HepG2 (cell line): ENCODE results near the gene MAVS. TPM values are rescaled to one million over a fixed set of nuclear protein-coding genes. Genes with fewer than 3 reads are reported as not detected.

ENCODE experiments used
- CERS6 ChIP-seq: sonication (generic); formaldehyde crosslinking; IDR thresholded peaks from 2 replicates; pipeline ENCODE4 v1.5.0; 2020; ENCODE audit warnings: missing genetic modification reagents
- CREBL2 ChIP-seq: sonication (generic); formaldehyde crosslinking; IDR thresholded peaks from 2 replicates; pipeline ENCODE4 v1.8.1; 2023; ENCODE audit warnings: missing genetic modification reagents, mild to moderate bottlenecking, borderline replicate concordance
- GLMP ChIP-seq: sonication (generic); formaldehyde crosslinking; IDR thresholded peaks from 2 replicates; pipeline ENCODE4 v1.9.0; 2021; ENCODE audit warnings: missing genetic modification reagents, mild to moderate bottlenecking, borderline replicate concordance
- IRF2 ChIP-seq: IDR thresholded peaks from 2 replicates; pipeline ENCODE4 v1.6.1; 2018; ENCODE audit warnings: missing genetic modification reagents, missing compliant biosample characterization
- KMT2A ChIP-seq: sonication (generic); formaldehyde crosslinking; IDR thresholded peaks from 2 replicates; pipeline ENCODE4 v1.4.0; 2020; ENCODE audit warnings: missing genetic modification reagents
- LBX2 ChIP-seq: sonication (generic); formaldehyde crosslinking; IDR thresholded peaks from 2 replicates; pipeline ENCODE4 v1.5.0; 2020; ENCODE audit warnings: missing genetic modification reagents, mild to moderate bottlenecking, borderline replicate concordance
- MEIS1 ChIP-seq: sonication (generic); formaldehyde crosslinking; IDR thresholded peaks from 2 replicates; pipeline ENCODE4 v1.9.0; 2021; ENCODE audit warnings: mild to moderate bottlenecking, missing genetic modification reagents, moderate library complexity, borderline replicate concordance
- NFYB ChIP-seq: sonication (generic); formaldehyde crosslinking; IDR thresholded peaks from 2 replicates; pipeline ENCODE4 v1.4.0; 2020; ENCODE audit warnings: missing genetic modification reagents
- PCBP1 ChIP-seq: fragments of 200-400 bp; formaldehyde crosslinking; IDR thresholded peaks from 2 replicates; pipeline ENCODE4 v1.6.1; 2017; ENCODE audit warnings: mild to moderate bottlenecking, low read depth, low read length, borderline replicate concordance
- PITX1 ChIP-seq: sonication (generic); formaldehyde crosslinking; IDR thresholded peaks from 2 replicates; pipeline ENCODE4 v1.5.1; 2020; ENCODE audit warnings: mild to moderate bottlenecking, missing genetic modification reagents
- REXO4 ChIP-seq: sonication (generic); formaldehyde crosslinking; IDR thresholded peaks from 2 replicates; pipeline ENCODE4 v1.8.0; 2022; ENCODE audit warnings: missing genetic modification reagents, mild to moderate bottlenecking, borderline replicate concordance
- TRAFD1 ChIP-seq: sonication (generic); formaldehyde crosslinking; IDR thresholded peaks from 2 replicates; pipeline ENCODE4 v1.5.1; 2020; ENCODE audit warnings: missing genetic modification reagents, mild to moderate bottlenecking, borderline replicate concordance
- ZNF138 ChIP-seq: sonication (generic); formaldehyde crosslinking; IDR thresholded peaks from 2 replicates; pipeline ENCODE4 v1.5.0; 2020; ENCODE audit warnings: mild to moderate bottlenecking, low read depth, missing genetic modification reagents
- ZNF205 ChIP-seq: IDR thresholded peaks from 2 replicates; pipeline ENCODE4 v1.6.1; 2018; ENCODE audit warnings: missing biosample characterization, missing genetic modification reagents
- ZNF230 ChIP-seq: sonication (generic); formaldehyde crosslinking; IDR thresholded peaks from 2 replicates; pipeline ENCODE4 v1.4.0; 2020; ENCODE audit warnings: mild to moderate bottlenecking, missing genetic modification reagents
- ZNF337 ChIP-seq: sonication (generic); formaldehyde crosslinking; IDR thresholded peaks from 2 replicates; pipeline ENCODE4 v1.5.1; 2020; ENCODE audit warnings: missing genetic modification reagents, low read depth, mild to moderate bottlenecking, borderline replicate concordance
- ZNF354B ChIP-seq: sonication (generic); formaldehyde crosslinking; IDR thresholded peaks from 2 replicates; pipeline ENCODE4 v1.8.0; 2022; ENCODE audit warnings: mild to moderate bottlenecking, missing genetic modification reagents
- ZNF513 ChIP-seq: sonication (generic); formaldehyde crosslinking; conservative IDR thresholded peaks from 2 replicates; pipeline ENCODE4 v1.5.0; 2020; ENCODE audit warnings: missing genetic modification reagents
- ZNF597 ChIP-seq: sonication (generic); formaldehyde crosslinking; IDR thresholded peaks from 2 replicates; pipeline ENCODE4 v1.5.0; 2020; ENCODE audit warnings: missing genetic modification reagents
- ZNF720 ChIP-seq: sonication (generic); formaldehyde crosslinking; IDR thresholded peaks from 2 replicates; pipeline ENCODE4 v1.4.0; 2020; ENCODE audit warnings: missing genetic modification reagents
- ZSCAN21 ChIP-seq: sonication (generic); formaldehyde crosslinking; IDR thresholded peaks from 2 replicates; pipeline ENCODE4 v1.8.0; 2022; ENCODE audit warnings: mild to moderate bottlenecking, missing genetic modification reagents, moderate library complexity, borderline replicate concordance
- polyA plus RNA-seq, 8 experiments: library from polyadenylated mRNA; depleted of rRNA in 3 of 8; stranded (reverse) in 7 of 8; unstranded in 1 of 8; fragments of >200 nt; fragmentation: Illumina TruSeq in 4 of 8; extraction: Trizol in 4 of 8; gene quantifications; 2 replicates each; pipeline versions ENCODE4 v1.2.1 to v1.2.3, GENCODE V29; 2011 to 2016; ENCODE audit warnings: low read depth in 4 of 8, missing spikeins in 1 of 8, mixed read lengths in 1 of 8; ENCODE audit not compliant: insufficient read depth in 1 of 8
- total RNA-seq, 5 experiments: library from RNA; depleted of rRNA; stranded (reverse); fragments of >200 nt; fragmentation: Illumina TruSeq; extraction: Trizol; gene quantifications; 2 replicates each; pipeline ENCODE4 v1.2.3, GENCODE V29; 2016; ENCODE audit warnings: low read depth in 1 of 5

Gene MAVS
- total and polyA plus RNA-seq, 2 of the 13 experiments (the other 11 are each of a cell fraction or from before 2014, with no cell fraction given) = 27.3 to 36.6 TPM

GRCh38 chr20:3888622-3889488 lies 42.2 kb downstream of the MAVS start, which contains the start of gene PANK2 (continued):
- TF ChIP-seq ZNF138 (CRISPR knock-in tag) = peak; percentile 33; the same call in 1 of the 2 replicates
- TF ChIP-seq ZNF720 = no peak
- peak; percentile 95 for TF ChIP-seq PITX1 (CRISPR knock-in tag)
- no peak for TF ChIP-seq LBX2 (CRISPR knock-in tag)
- TF ChIP-seq PCBP1 = peak; percentile 99
- TF ChIP-seq NFYB (CRISPR knock-in tag) = peak; percentile 100
- peak; percentile 55; the same call in 1 of the 2 replicates for TF ChIP-seq ZNF205 (CRISPR knock-in tag)
- peak; percentile 68; the same call in 1 of the 2 replicates for TF ChIP-seq ZNF230 (CRISPR knock-in tag)
- TF ChIP-seq ZSCAN21 (CRISPR knock-in tag) = peak; percentile 79; the same call in 1 of the 2 replicates
- no peak for TF ChIP-seq TRAFD1
- TF ChIP-seq REXO4 (CRISPR knock-in tag) = no peak
- TF ChIP-seq CERS6 (CRISPR knock-in tag) = no peak
- TF ChIP-seq GLMP = no peak
- no peak for TF ChIP-seq ZNF354B
- peak; percentile 91 for TF ChIP-seq IRF2 (CRISPR knock-in tag)
- 0 out of 2 replicates have a peak, but pooled peaks have one; percentile 16 for TF ChIP-seq ZNF513 (CRISPR knock-in tag)
- no peak for TF ChIP-seq ZNF597 (CRISPR knock-in tag)
- TF ChIP-seq MEIS1 = peak; percentile 68
- 0 out of 2 replicates have a peak, but pooled peaks have one; percentile 21 for TF ChIP-seq ZNF337 (CRISPR knock-in tag)
- TF ChIP-seq KMT2A (CRISPR knock-in tag) = peak; percentile 95
- TF ChIP-seq CREBL2 (CRISPR knock-in tag) = no peak
